Measurements from ENCODE around the gene CLEC3B.
"Not testable (repeated sequence)": the region's sequence is repeated elsewhere in the genome, so short reads cannot be mapped to it uniquely, and the experiment has no call there.

Gene CLEC3B

GRCh38 chr3:45026038-45026437 is at the start of gene CLEC3B:
TSS of gene CLEC3B (plus strand) at chr3:45026303. CDS start at chr3:45026363, 60 bp downstream.
- no peaks in the 10 kb centered on the region for H3K9me3 ChIP-seq (ENCODE audit: severe bottlenecking)
- no peaks in the 10 kb centered on the region for H3K27me3 ChIP-seq (ENCODE audit: insufficient read depth, low read depth, severe bottlenecking)
- H3K36me3 ChIP-seq: no peaks in the 10 kb centered on the region
- H3K4me3 ChIP-seq (ENCODE audit: low read depth, low read length): no peak within 1 kb of the TSS
- DNase-seq: no peak
- TF ChIP-seq, protein P1, sequence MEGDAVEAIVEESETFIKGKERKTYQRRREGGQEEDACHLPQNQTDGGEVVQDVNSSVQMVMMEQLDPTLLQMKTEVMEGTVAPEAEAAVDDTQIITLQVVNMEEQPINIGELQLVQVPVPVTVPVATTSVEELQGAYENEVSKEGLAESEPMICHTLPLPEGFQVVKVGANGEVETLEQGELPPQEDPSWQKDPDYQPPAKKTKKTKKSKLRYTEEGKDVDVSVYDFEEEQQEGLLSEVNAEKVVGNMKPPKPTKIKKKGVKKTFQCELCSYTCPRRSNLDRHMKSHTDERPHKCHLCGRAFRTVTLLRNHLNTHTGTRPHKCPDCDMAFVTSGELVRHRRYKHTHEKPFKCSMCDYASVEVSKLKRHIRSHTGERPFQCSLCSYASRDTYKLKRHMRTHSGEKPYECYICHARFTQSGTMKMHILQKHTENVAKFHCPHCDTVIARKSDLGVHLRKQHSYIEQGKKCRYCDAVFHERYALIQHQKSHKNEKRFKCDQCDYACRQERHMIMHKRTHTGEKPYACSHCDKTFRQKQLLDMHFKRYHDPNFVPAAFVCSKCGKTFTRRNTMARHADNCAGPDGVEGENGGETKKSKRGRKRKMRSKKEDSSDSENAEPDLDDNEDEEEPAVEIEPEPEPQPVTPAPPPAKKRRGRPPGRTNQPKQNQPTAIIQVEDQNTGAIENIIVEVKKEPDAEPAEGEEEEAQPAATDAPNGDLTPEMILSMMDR (IDR thresholded peaks at IDR 0.05; ENCODE audit: low read depth, low read length): no peak
- no peak within 1 kb of the TSS for H3K27ac ChIP-seq

GRCh38 chr3:44981220-44981619 is 44.9 kb upstream of the CLEC3B start:
- Histone ChIP-seq H3K36me3 (peaks cover 10% of the 10 kb centered on the region), H3K27me3 (ENCODE audit: insufficient read depth, low read depth, severe bottlenecking) (no peaks in the 10 kb centered on the region), H3K4me3 (ENCODE audit: low read depth, low read length) (no peak overlapping the region), H3K27ac (no peak overlapping the region), H3K9me3 (ENCODE audit: severe bottlenecking) (no peaks in the 10 kb centered on the region)
- TF ChIP-seq, protein P1 (IDR thresholded peaks at IDR 0.05; ENCODE audit: low read depth, low read length): no peak
- DNase-seq: no peak

DNA sequence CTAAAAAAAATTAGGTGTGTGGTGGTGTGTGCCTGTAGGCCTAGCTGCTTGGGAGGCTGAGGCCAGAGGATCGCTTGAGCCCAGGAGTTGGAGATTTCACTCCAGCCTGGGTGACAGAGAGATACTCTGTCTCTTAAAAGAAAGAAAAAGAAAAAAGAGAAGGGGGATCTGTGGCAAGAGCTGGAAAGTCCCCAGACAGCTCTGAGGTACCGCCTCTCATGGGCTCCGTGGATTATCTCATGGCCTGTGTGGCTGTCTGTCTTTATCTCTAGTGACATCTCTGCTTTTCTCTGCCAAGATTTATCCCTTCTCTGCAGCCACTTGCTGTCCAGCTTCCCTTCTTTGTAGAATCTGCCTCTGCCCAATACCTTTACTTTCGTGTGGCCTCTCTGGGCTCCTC is 44.4 kb upstream of the CLEC3B start:
- DNase-seq: no peak
- no peaks in the 10 kb centered on the region for H3K27me3 ChIP-seq (ENCODE audit: insufficient read depth, low read depth, severe bottlenecking)
- H3K36me3 ChIP-seq: peaks cover 5% of the 10 kb centered on the region; the same call in 1 of the 2 replicates
- no peaks in the 10 kb centered on the region for H3K9me3 ChIP-seq (ENCODE audit: severe bottlenecking)
- H3K4me3 ChIP-seq (ENCODE audit: low read depth, low read length): no peak overlapping the region
- no peak overlapping the region for H3K27ac ChIP-seq
- TF ChIP-seq, protein P1 (IDR thresholded peaks at IDR 0.05; ENCODE audit: low read depth, low read length): no peak

DNA sequence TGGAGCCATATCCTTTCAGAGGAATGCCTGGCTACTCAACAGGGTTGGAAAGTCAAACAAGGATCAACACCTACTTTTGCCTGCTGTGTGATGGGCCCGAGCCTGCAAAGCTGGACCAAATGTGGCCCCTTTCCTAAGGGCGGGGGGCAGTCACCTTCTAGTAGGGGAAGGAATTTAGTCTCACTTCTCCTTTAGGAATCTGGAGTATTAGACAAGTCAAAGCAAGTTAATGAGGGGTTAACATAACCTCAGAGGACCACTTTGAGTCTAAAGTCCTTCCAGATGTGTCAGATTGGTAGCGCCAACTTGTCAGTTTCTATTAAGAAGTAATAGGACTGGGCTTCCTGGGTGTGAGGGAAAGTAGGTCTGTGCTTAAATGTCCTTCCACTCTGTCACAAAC is 43.3 kb upstream of the CLEC3B start:
- peaks cover 5% of the 10 kb centered on the region; the same call in 1 of the 2 replicates for H3K36me3 ChIP-seq
- TF ChIP-seq, protein P1 (IDR thresholded peaks at IDR 0.05; ENCODE audit: low read depth, low read length): no peak
- H3K4me3 ChIP-seq (ENCODE audit: low read depth, low read length): no peak overlapping the region
- H3K9me3 ChIP-seq (ENCODE audit: severe bottlenecking): no peaks in the 10 kb centered on the region
- H3K27me3 ChIP-seq (ENCODE audit: insufficient read depth, low read depth, severe bottlenecking): no peaks in the 10 kb centered on the region
- no peak for DNase-seq
- H3K27ac ChIP-seq: no peak overlapping the region

DNA sequence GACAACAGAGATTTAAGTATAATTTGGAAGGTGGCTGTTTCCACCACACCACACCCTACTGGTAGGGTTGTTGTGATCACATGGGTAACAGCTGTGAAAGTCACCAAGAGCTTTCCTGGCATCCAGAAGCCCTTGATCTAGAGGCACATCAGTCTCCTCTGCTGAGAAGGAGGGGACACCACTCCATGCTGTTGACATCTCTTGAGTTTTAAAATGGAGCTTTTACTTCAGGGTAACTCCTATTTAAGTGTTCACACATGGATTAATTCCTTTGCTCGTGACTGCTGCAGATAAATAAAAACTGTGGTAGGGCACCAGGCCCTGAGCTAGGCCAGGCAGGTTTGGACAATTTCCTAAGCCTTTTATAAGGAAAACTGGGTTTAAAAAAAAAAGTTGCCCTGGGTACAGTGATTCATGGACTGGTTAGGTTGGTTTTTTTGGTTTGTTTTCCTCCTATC is 42.6 kb upstream of the CLEC3B start:
- TF ChIP-seq, protein P1 (IDR thresholded peaks at IDR 0.05; ENCODE audit: low read depth, low read length): no peak
- no peak for DNase-seq
- Histone ChIP-seq H3K36me3 (peaks cover 5% of the 10 kb centered on the region; the same call in 1 of the 2 replicates), H3K4me3 (ENCODE audit: low read depth, low read length) (no peak overlapping the region), H3K9me3 (ENCODE audit: severe bottlenecking) (no peaks in the 10 kb centered on the region), H3K27ac (no peak overlapping the region), H3K27me3 (ENCODE audit: insufficient read depth, low read depth, severe bottlenecking) (no peaks in the 10 kb centered on the region)

- no peak overlapping the region for H3K4me3 ChIP-seq (ENCODE audit: low read depth, low read length)
- H3K27ac ChIP-seq: no peak overlapping the region
- peaks cover 7% of the 10 kb centered on the region; the same call in 1 of the 2 replicates for H3K36me3 ChIP-seq
- DNase-seq: no peak
- no peaks in the 10 kb centered on the region for H3K27me3 ChIP-seq (ENCODE audit: insufficient read depth, low read depth, severe bottlenecking)
- H3K9me3 ChIP-seq (ENCODE audit: severe bottlenecking): no peaks in the 10 kb centered on the region
- TF ChIP-seq, protein P1 (IDR thresholded peaks at IDR 0.05; ENCODE audit: low read depth, low read length): no peak
These were observed 41.8 kb upstream of the CLEC3B start for GRCh38 chr3:44984335-44984734.

GRCh38 chr3:44986330-44986729 is 39.8 kb upstream of the CLEC3B start:
- not testable (repeated sequence) for H3K4me3 ChIP-seq (ENCODE audit: low read depth, low read length); DNase-seq; H3K27ac ChIP-seq; H3K27me3 ChIP-seq (ENCODE audit: insufficient read depth, low read depth, severe bottlenecking); H3K9me3 ChIP-seq (ENCODE audit: severe bottlenecking)
- H3K36me3 ChIP-seq: peaks cover 18% of the 10 kb centered on the region; the same call in 1 of the 2 replicates

Measured in WERI-Rb-1 (cell line).